HEK293 (cell line): ENCODE results near the gene HNF1B.

Experiments
- EGR2 ChIP-seq: fragments of 450-650 bp; formaldehyde crosslinking; IDR thresholded peaks from 2 replicates; pipeline ENCODE4 v1.5.1; 2016; ENCODE audit warnings: low read depth, missing biosample characterization, missing genetic modification characterization
- HOXC10 ChIP-seq: sonication (generic); formaldehyde crosslinking; IDR thresholded peaks from 2 replicates; pipeline ENCODE4 v1.8.1; 2023; ENCODE audit warnings: mild to moderate bottlenecking, missing genetic modification reagents
- INSM2 ChIP-seq: fragments of 450-650 bp; formaldehyde crosslinking; IDR thresholded peaks from 2 replicates; pipeline ENCODE4 v1.5.1; 2016; ENCODE audit warnings: missing biosample characterization, missing genetic modification characterization
- KLF10 ChIP-seq: fragments of 450-650 bp; IDR thresholded peaks from 2 replicates; pipeline ENCODE4 v1.5.1; 2018; ENCODE audit warnings: missing biosample characterization, mild to moderate bottlenecking, missing genetic modification characterization
- MYNN ChIP-seq: fragments of 450-650 bp; formaldehyde crosslinking; IDR thresholded peaks from 2 replicates; pipeline ENCODE4 v1.5.1; 2016; ENCODE audit warnings: missing biosample characterization, missing genetic modification characterization, borderline replicate concordance
- PRDM2 ChIP-seq: fragments of 450-650 bp; formaldehyde crosslinking; IDR thresholded peaks from 2 replicates; pipeline ENCODE4 v1.5.1; 2016; ENCODE audit warnings: missing biosample characterization, missing genetic modification characterization, borderline replicate concordance
- PRDM6 ChIP-seq: fragments of 450-650 bp; formaldehyde crosslinking; IDR thresholded peaks from 2 replicates; pipeline ENCODE4 v1.5.1; 2017; ENCODE audit warnings: missing biosample characterization, missing genetic modification characterization
- REPIN1 ChIP-seq: fragments of 450-650 bp; formaldehyde crosslinking; IDR thresholded peaks from 2 replicates; pipeline ENCODE4 v1.5.1; 2017; ENCODE audit warnings: missing biosample characterization, missing genetic modification characterization, low read depth
- REST ChIP-seq: fragments of 450-650 bp; formaldehyde crosslinking; IDR thresholded peaks from 2 replicates; pipeline ENCODE4 v1.5.1; 2016; ENCODE audit warnings: missing biosample characterization, missing genetic modification characterization
- YY1 ChIP-seq: fragments of 450-650 bp; formaldehyde crosslinking; IDR thresholded peaks from 2 replicates; pipeline ENCODE4 v1.5.1; 2018; ENCODE audit warnings: missing biosample characterization, missing genetic modification characterization
- ZBTB17 ChIP-seq: fragments of 450-650 bp; formaldehyde crosslinking; IDR thresholded peaks from 2 replicates; pipeline ENCODE4 v1.5.1; 2016; ENCODE audit warnings: missing biosample characterization, missing genetic modification characterization
- ZBTB21 ChIP-seq: fragments of 450-650 bp; formaldehyde crosslinking; IDR thresholded peaks from 2 replicates; pipeline ENCODE4 v1.5.1; 2017; ENCODE audit warnings: missing biosample characterization, missing genetic modification characterization
- ZNF132 ChIP-seq: fragments of 450-650 bp; formaldehyde crosslinking; IDR thresholded peaks from 2 replicates; pipeline ENCODE4 v1.5.1; 2017; ENCODE audit warnings: missing biosample characterization, missing genetic modification characterization, borderline replicate concordance
- ZNF202 ChIP-seq: fragments of 450-650 bp; formaldehyde crosslinking; IDR thresholded peaks from 2 replicates; pipeline ENCODE4 v1.5.1; 2016; ENCODE audit warnings: missing biosample characterization, missing genetic modification characterization, borderline replicate concordance
- ZNF239 ChIP-seq: fragments of 450-650 bp; formaldehyde crosslinking; IDR thresholded peaks from 2 replicates; pipeline ENCODE4 v1.5.1; 2016; ENCODE audit warnings: missing biosample characterization, missing genetic modification characterization
- ZNF302 ChIP-seq: fragments of 450-650 bp; formaldehyde crosslinking; IDR thresholded peaks from 2 replicates; pipeline ENCODE4 v1.5.1; 2016; ENCODE audit warnings: missing biosample characterization, missing genetic modification characterization, low read depth
- ZNF335 ChIP-seq: fragments of 450-650 bp; formaldehyde crosslinking; conservative IDR thresholded peaks from 2 replicates; pipeline ENCODE4 v1.5.1; 2016; ENCODE audit warnings: missing biosample characterization, missing genetic modification characterization
- ZNF501 ChIP-seq: fragments of 450-650 bp; formaldehyde crosslinking; IDR thresholded peaks from 2 replicates; pipeline ENCODE4 v1.5.1; 2016; ENCODE audit warnings: missing biosample characterization, missing genetic modification characterization
- ZNF558 ChIP-seq: fragments of 450-650 bp; formaldehyde crosslinking; IDR thresholded peaks from 2 replicates; pipeline ENCODE4 v1.5.1; 2016; ENCODE audit warnings: missing biosample characterization, missing genetic modification characterization
- ZNF580 ChIP-seq: fragments of 450-650 bp; formaldehyde crosslinking; IDR thresholded peaks from 2 replicates; pipeline ENCODE4 v1.5.1; 2016; ENCODE audit warnings: missing biosample characterization, missing genetic modification characterization
- ZNF692 ChIP-seq: fragments of 450-650 bp; formaldehyde crosslinking; IDR thresholded peaks from 2 replicates; pipeline ENCODE4 v1.5.1; 2016; ENCODE audit warnings: missing biosample characterization, missing genetic modification characterization
- ZNF830 ChIP-seq: fragments of 450-650 bp; IDR thresholded peaks from 2 replicates; pipeline ENCODE4 v1.5.0; 2018; ENCODE audit warnings: missing biosample characterization, missing genetic modification characterization, low read depth, mild to moderate bottlenecking, moderate library complexity
- ZSCAN16 ChIP-seq: fragments of 450-650 bp; formaldehyde crosslinking; IDR thresholded peaks from 2 replicates; pipeline ENCODE4 v1.5.1; 2016; ENCODE audit warnings: missing biosample characterization, missing genetic modification characterization
- ZSCAN23 ChIP-seq: fragments of 450-650 bp; formaldehyde crosslinking; IDR thresholded peaks from 2 replicates; pipeline ENCODE4 v1.5.1; 2016; ENCODE audit warnings: missing biosample characterization, missing genetic modification characterization
- ZSCAN30 ChIP-seq: fragments of 450-650 bp; IDR thresholded peaks from 2 replicates; pipeline ENCODE4 v1.5.1; 2018; ENCODE audit warnings: missing biosample characterization, mild to moderate bottlenecking, missing genetic modification characterization, moderate library complexity

Gene HNF1B

GRCh38 chr17:37643118-37643766 is 101.6 kb downstream of the HNF1B start, which contains the start of gene DDX52 (continued):
- TF ChIP-seq ZNF692 (tag by site-specific recombination), result peak; percentile 14; the same call in 1 of the 2 replicates
- no peak for TF ChIP-seq ZNF830
- TF ChIP-seq ZNF335 (tag by site-specific recombination), result peak; percentile 93
- TF ChIP-seq ZNF558, result 0 out of 2 replicates have a peak, but pooled peaks have one; percentile 41
- TF ChIP-seq KLF10, result no peak
- peak; percentile 70; the same call in 1 of the 2 replicates for TF ChIP-seq YY1 (tag by site-specific recombination)
- TF ChIP-seq ZNF302 (tag by site-specific recombination), result no peak
- TF ChIP-seq ZNF580 (tag by site-specific recombination), result 0 out of 2 replicates have a peak, but pooled peaks have one; percentile 11
- no peak for TF ChIP-seq ZSCAN16 (tag by site-specific recombination)
- TF ChIP-seq ZBTB17 (tag by site-specific recombination), result peak; percentile 97
- no peak for TF ChIP-seq REPIN1 (tag by site-specific recombination)
- no peak for TF ChIP-seq MYNN (tag by site-specific recombination)
- no peak for TF ChIP-seq INSM2 (tag by site-specific recombination)
- TF ChIP-seq PRDM2 (tag by site-specific recombination), result no peak
- peak; percentile 52; the same call in 1 of the 2 replicates for TF ChIP-seq EGR2 (tag by site-specific recombination)
- no peak for TF ChIP-seq HOXC10 (CRISPR knock-in tag)
- TF ChIP-seq ZNF501, result peak; percentile 82
- no peak for TF ChIP-seq ZSCAN30
- peak; percentile 91 for TF ChIP-seq ZBTB21 (tag by site-specific recombination)
- TF ChIP-seq ZNF132 (tag by site-specific recombination), result no peak
- TF ChIP-seq ZNF239 (tag by site-specific recombination), result no peak
- TF ChIP-seq ZNF202, result no peak
- no peak for TF ChIP-seq REST (tag by site-specific recombination)
- no peak for TF ChIP-seq PRDM6 (tag by site-specific recombination)
- TF ChIP-seq ZSCAN23 (tag by site-specific recombination), result no peak
